ENCODE data around the gene OR2M7.
"Not testable (repeated sequence)": the region's sequence is repeated elsewhere in the genome, so short reads cannot be mapped to it uniquely, and the experiment has no call there.

The OR2M7 gene

GRCh38 chr1:248348475-248348874, 24.1 kb upstream of the OR2M7 start, which contains the start of gene OR14C36:
TSS of gene OR14C36 (plus strand) at chr1:248348775. CDS start at chr1:248348775, 0 bp downstream.
- H3K9me2 ChIP-seq (replicated peaks; ENCODE audit: control insufficient read depth, low read length): no peaks in the 10 kb centered on the region
- H3K4me3 ChIP-seq (ENCODE audit: low read length): no peak within 1 kb of the TSS
- H3K27ac ChIP-seq (ENCODE audit: low read depth, low read length): no peak within 1 kb of the TSS
- no peaks in the 10 kb centered on the region for H3K4me1 ChIP-seq (ENCODE audit: control insufficient read depth, low read length)
- no peak within 1 kb of the TSS for H3K4me2 ChIP-seq (ENCODE audit: low read length)
- H3F3A ChIP-seq (ENCODE audit: control insufficient read depth, insufficient read depth): no peaks in the 10 kb centered on the region
- no peaks in the 10 kb centered on the region for H3K36me3 ChIP-seq (ENCODE audit: control insufficient read depth, low read length)
- H4K20me1 ChIP-seq (ENCODE audit: control insufficient read depth, insufficient read depth, low read depth, low read length): no peaks in the 10 kb centered on the region
- no peaks in the 10 kb centered on the region for H3K9me3 ChIP-seq (ENCODE audit: control insufficient read depth, insufficient read depth, low read length)
- no peaks in the 10 kb centered on the region for H3K27me3 ChIP-seq (ENCODE audit: control insufficient read depth, low read length)
- no peaks in the 10 kb centered on the region for H3K79me2 ChIP-seq (ENCODE audit: control insufficient read depth, low read length)
- no peak for TF ChIP-seq CTCF (IDR thresholded peaks at IDR 0.05; ENCODE audit: low read depth, low read length, poor library complexity, severe bottlenecking)
- TF ChIP-seq EZH2phosphoT487 (IDR thresholded peaks at IDR 0.05; ENCODE audit: borderline replicate concordance, low read length): no peak

DNA sequence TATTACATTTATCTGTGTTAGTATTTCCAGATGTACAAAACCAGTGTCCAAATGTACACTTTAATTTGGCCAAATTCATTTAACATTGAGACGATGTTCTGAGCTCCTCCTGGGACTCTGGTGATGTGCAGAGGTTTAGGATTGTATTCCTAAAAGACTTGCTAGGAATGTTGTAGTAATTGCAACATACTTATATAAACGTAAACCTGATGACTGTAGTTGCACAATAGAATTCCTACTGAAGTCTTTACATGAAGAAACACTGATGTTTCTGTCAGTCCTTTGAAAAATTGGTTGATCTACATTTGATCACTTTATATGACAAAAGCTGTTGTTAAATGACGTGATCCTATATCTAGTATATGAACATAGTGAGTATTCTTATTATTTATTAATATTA, 19.1 kb upstream of the OR2M7 start:
- Histone ChIP-seq H3K9me3 (ENCODE audit: control insufficient read depth, insufficient read depth, low read length) (no peaks in the 10 kb centered on the region), H4K20me1 (ENCODE audit: control insufficient read depth, insufficient read depth, low read depth, low read length) (no peaks in the 10 kb centered on the region), H3K4me1 (ENCODE audit: control insufficient read depth, low read length) (no peaks in the 10 kb centered on the region), H3K27ac (ENCODE audit: low read depth, low read length) (no peak overlapping the region), H3K9me2 (replicated peaks; ENCODE audit: control insufficient read depth, low read length) (no peaks in the 10 kb centered on the region), H3K36me3 (ENCODE audit: control insufficient read depth, low read length) (no peaks in the 10 kb centered on the region), H3K79me2 (ENCODE audit: control insufficient read depth, low read length) (no peaks in the 10 kb centered on the region), H3K4me2 (ENCODE audit: low read length) (no peak overlapping the region), H3K27me3 (ENCODE audit: control insufficient read depth, low read length) (no peaks in the 10 kb centered on the region), H3F3A (ENCODE audit: control insufficient read depth, insufficient read depth) (no peaks in the 10 kb centered on the region), H3K4me3 (ENCODE audit: low read length) (no peak overlapping the region)
- TF ChIP-seq CTCF (IDR thresholded peaks at IDR 0.05; ENCODE audit: low read depth, low read length, poor library complexity, severe bottlenecking) (no peak), EZH2phosphoT487 (IDR thresholded peaks at IDR 0.05; ENCODE audit: borderline replicate concordance, low read length) (no peak)

- no peaks in the 10 kb centered on the region for H4K20me1 ChIP-seq (ENCODE audit: control insufficient read depth, insufficient read depth, low read depth, low read length)
- H3K27ac ChIP-seq (ENCODE audit: low read depth, low read length): no peak overlapping the region
- H3K27me3 ChIP-seq (ENCODE audit: control insufficient read depth, low read length): no peaks in the 10 kb centered on the region
- no peak overlapping the region for H3K4me3 ChIP-seq (ENCODE audit: low read length)
- H3K79me2 ChIP-seq (ENCODE audit: control insufficient read depth, low read length): no peaks in the 10 kb centered on the region
- H3K4me1 ChIP-seq (ENCODE audit: control insufficient read depth, low read length): no peaks in the 10 kb centered on the region
- TF ChIP-seq CTCF (IDR thresholded peaks at IDR 0.05; ENCODE audit: low read depth, low read length, poor library complexity, severe bottlenecking): no peak
- no peak for TF ChIP-seq EZH2phosphoT487 (IDR thresholded peaks at IDR 0.05; ENCODE audit: borderline replicate concordance, low read length)
- H3F3A ChIP-seq (ENCODE audit: control insufficient read depth, insufficient read depth): no peaks in the 10 kb centered on the region
- H3K9me3 ChIP-seq (ENCODE audit: control insufficient read depth, insufficient read depth, low read length): no peaks in the 10 kb centered on the region
- H3K9me2 ChIP-seq (replicated peaks; ENCODE audit: control insufficient read depth, low read length): no peaks in the 10 kb centered on the region
- H3K4me2 ChIP-seq (ENCODE audit: low read length): no peak overlapping the region
- no peaks in the 10 kb centered on the region for H3K36me3 ChIP-seq (ENCODE audit: control insufficient read depth, low read length)
Measured at GRCh38 chr1:248316796-248317195, 7.6 kb downstream of the OR2M7 start.

DNA sequence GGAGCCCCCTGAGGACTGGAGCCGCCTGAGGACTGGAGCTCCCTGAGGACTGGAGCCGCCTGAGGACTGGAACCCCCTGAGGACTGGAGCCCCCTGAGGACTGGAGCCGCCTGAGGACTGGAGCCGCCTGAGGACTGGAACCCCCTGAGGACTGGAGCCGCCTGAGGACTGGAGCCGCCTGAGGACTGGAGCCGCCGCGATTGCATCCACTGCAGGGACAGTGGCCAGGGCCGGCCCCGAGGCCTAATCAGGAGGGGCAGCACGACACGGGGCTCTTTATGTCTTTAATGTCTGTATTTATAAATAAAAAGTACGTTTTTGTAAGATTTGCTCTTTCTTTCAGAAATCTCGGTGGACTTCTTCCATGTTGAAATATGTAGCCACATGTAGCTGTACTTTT, 17.6 kb downstream of the OR2M7 start:
- H3F3A ChIP-seq (ENCODE audit: control insufficient read depth, insufficient read depth); H3K4me1 ChIP-seq (ENCODE audit: control insufficient read depth, low read length); H3K27me3 ChIP-seq (ENCODE audit: control insufficient read depth, low read length); H3K9me2 ChIP-seq (replicated peaks; ENCODE audit: control insufficient read depth, low read length); H3K9me3 ChIP-seq (ENCODE audit: control insufficient read depth, insufficient read depth, low read length); H3K4me2 ChIP-seq (ENCODE audit: low read length); H4K20me1 ChIP-seq (ENCODE audit: control insufficient read depth, insufficient read depth, low read depth, low read length); H3K27ac ChIP-seq (ENCODE audit: low read depth, low read length); H3K79me2 ChIP-seq (ENCODE audit: control insufficient read depth, low read length); H3K4me3 ChIP-seq (ENCODE audit: low read length); H3K36me3 ChIP-seq (ENCODE audit: control insufficient read depth, low read length): not testable (repeated sequence)
